Measurements from ENCODE around the gene GARIN5B. TPM values are rescaled to one million over a fixed set of nuclear protein-coding genes. Genes with fewer than 3 reads are reported as not detected.

GARIN5B gene
- total and polyA plus RNA-seq, 2 of the 13 experiments (the other 11 are each of a cell fraction or from before 2014, with no cell fraction given), result not detected

DNA sequence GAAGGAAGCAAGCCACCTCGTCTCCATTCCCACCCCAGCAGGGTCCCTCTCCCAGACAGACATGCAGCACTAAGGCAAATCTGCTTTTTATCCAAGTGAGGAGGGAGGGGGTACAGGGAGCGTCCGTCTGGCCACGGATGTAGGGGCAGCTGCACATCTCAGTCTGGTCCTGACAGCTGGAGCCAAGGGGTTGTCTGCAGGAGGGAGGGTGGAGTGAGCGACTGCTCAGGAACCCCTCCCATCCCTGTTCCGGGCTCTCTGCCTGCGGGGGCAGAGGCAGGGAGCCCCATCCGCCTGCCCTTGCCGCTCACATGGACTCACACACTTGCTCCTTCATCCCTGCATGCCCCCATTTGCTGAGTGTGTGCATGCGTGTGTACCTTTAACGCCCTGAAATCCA lies 16.1 kb upstream of the GARIN5B start:
- H3K36me3 ChIP-seq (replicated peaks in 1 of 2; ENCODE audit: control insufficient read depth in 1 of 2, insufficient read depth in 2 of 2, low read length in 2 of 2), result no peaks in the 10 kb centered on the region
- H3K9ac ChIP-seq (ENCODE audit: insufficient read depth, low read depth, low read length), result no peak overlapping the region
- no peak for TF ChIP-seq HDAC6 (IDR thresholded peaks at IDR 0.05; ENCODE audit: low read depth, low read length)
- no peak for TF ChIP-seq ZFP37 (CRISPR knock-in tag; IDR thresholded peaks at IDR 0.05; ENCODE audit: borderline replicate concordance)
- TF ChIP-seq, protein P1, sequence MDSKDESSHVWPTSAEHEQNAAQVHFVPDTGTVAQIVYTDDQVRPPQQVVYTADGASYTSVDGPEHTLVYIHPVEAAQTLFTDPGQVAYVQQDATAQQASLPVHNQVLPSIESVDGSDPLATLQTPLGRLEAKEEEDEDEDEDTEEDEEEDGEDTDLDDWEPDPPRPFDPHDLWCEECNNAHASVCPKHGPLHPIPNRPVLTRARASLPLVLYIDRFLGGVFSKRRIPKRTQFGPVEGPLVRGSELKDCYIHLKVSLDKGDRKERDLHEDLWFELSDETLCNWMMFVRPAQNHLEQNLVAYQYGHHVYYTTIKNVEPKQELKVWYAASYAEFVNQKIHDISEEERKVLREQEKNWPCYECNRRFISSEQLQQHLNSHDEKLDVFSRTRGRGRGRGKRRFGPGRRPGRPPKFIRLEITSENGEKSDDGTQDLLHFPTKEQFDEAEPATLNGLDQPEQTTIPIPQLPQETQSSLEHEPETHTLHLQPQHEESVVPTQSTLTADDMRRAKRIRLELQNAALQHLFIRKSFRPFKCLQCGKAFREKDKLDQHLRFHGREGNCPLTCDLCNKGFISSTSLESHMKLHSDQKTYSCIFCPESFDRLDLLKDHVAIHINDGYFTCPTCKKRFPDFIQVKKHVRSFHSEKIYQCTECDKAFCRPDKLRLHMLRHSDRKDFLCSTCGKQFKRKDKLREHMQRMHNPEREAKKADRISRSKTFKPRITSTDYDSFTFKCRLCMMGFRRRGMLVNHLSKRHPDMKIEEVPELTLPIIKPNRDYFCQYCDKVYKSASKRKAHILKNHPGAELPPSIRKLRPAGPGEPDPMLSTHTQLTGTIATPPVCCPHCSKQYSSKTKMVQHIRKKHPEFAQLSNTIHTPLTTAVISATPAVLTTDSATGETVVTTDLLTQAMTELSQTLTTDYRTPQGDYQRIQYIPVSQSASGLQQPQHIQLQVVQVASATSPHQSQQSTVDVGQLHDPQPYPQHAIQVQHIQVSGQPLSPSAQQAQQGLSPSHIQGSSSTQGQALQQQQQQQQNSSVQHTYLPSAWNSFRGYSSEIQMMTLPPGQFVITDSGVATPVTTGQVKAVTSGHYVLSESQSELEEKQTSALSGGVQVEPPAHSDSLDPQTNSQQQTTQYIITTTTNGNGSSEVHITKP (CRISPR knock-in tag; IDR thresholded peaks at IDR 0.05; ENCODE audit: low read depth), result no peak
- TF ChIP-seq TSC22D2 (CRISPR knock-in tag; IDR thresholded peaks at IDR 0.05; ENCODE audit: borderline replicate concordance), result no peak
- TF ChIP-seq, protein P2, sequence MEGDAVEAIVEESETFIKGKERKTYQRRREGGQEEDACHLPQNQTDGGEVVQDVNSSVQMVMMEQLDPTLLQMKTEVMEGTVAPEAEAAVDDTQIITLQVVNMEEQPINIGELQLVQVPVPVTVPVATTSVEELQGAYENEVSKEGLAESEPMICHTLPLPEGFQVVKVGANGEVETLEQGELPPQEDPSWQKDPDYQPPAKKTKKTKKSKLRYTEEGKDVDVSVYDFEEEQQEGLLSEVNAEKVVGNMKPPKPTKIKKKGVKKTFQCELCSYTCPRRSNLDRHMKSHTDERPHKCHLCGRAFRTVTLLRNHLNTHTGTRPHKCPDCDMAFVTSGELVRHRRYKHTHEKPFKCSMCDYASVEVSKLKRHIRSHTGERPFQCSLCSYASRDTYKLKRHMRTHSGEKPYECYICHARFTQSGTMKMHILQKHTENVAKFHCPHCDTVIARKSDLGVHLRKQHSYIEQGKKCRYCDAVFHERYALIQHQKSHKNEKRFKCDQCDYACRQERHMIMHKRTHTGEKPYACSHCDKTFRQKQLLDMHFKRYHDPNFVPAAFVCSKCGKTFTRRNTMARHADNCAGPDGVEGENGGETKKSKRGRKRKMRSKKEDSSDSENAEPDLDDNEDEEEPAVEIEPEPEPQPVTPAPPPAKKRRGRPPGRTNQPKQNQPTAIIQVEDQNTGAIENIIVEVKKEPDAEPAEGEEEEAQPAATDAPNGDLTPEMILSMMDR (CRISPR knock-in tag; IDR thresholded peaks at IDR 0.05), result no peak
- TF ChIP-seq, protein P3, sequence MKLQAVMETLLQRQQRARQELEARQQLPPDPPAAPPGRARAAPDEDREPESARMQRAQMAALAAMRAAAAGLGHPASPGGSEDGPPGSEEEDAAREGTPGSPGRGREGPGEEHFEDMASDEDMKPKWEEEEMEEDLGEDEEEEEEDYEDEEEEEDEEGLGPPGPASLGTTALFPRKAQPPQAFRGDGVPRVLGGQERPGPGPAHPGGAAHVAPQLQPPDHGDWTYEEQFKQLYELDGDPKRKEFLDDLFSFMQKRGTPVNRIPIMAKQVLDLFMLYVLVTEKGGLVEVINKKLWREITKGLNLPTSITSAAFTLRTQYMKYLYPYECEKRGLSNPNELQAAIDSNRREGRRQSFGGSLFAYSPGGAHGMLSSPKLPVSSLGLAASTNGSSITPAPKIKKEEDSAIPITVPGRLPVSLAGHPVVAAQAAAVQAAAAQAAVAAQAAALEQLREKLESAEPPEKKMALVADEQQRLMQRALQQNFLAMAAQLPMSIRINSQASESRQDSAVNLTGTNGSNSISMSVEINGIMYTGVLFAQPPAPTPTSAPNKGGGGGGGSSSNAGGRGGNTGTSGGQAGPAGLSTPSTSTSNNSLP (IDR thresholded peaks at IDR 0.05; ENCODE audit: low read depth, low read length), result no peak
- TF ChIP-seq ZBTB7A (CRISPR knock-in tag; IDR thresholded peaks at IDR 0.05), result no peak
- no peak for TF ChIP-seq ZNF552 (CRISPR knock-in tag; IDR thresholded peaks at IDR 0.05; ENCODE audit: borderline replicate concordance)
- no peak for TF ChIP-seq SKI (IDR thresholded peaks at IDR 0.05; ENCODE audit: partially characterized antibody)
- no peak for TF ChIP-seq TBP (CRISPR knock-in tag; IDR thresholded peaks at IDR 0.05)
- TF ChIP-seq ZNF550 (CRISPR knock-in tag; IDR thresholded peaks at IDR 0.05; ENCODE audit: borderline replicate concordance), result no peak
- TF ChIP-seq, protein P4, sequence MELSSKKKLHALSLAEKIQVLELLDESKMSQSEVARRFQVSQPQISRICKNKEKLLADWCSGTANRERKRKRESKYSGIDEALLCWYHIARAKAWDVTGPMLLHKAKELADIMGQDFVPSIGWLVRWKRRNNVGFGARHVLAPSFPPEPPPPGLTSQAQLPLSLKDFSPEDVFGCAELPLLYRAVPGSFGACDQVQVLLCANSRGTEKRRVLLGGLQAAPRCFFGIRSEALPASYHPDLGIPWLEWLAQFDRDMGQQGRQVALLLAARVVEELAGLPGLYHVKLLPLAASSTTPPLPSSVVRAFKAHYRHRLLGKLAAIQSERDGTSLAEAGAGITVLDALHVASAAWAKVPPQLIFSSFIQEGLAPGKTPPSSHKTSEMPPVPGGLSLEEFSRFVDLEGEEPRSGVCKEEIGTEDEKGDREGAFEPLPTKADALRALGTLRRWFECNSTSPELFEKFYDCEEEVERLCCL (CRISPR knock-in tag; IDR thresholded peaks at IDR 0.05; ENCODE audit: borderline replicate concordance), result no peak
- TF ChIP-seq TCF12 (IDR thresholded peaks at IDR 0.05), result no peak
- no peak for TF ChIP-seq TCF12 (CRISPR knock-in tag; IDR thresholded peaks at IDR 0.05)
- no peak for TF ChIP-seq ZNF547 (CRISPR knock-in tag; IDR thresholded peaks at IDR 0.05)
- TF ChIP-seq ZFP90 (CRISPR knock-in tag; IDR thresholded peaks at IDR 0.05; ENCODE audit: borderline replicate concordance), result no peak
- TF ChIP-seq HMG20A (CRISPR knock-in tag; IDR thresholded peaks at IDR 0.05; ENCODE audit: borderline replicate concordance), result no peak
- H3K27me3 ChIP-seq (ENCODE audit: control insufficient read depth in 1 of 2, insufficient read depth in 2 of 2, low read length in 2 of 2), result 0 out of 5 replicates have a peak, but pooled peaks cover 0 to 7% of the 10 kb centered on the region in 2 experiments
- WGBS (ENCODE audit: low lambda C conversion rate), result 44% methylated on average over 10 of the region's 11 CpGs
- H3K79me2 ChIP-seq (ENCODE audit: insufficient read depth, low read length), result no peaks in the 10 kb centered on the region
- BruUV-seq (replicated peaks), result no TSS peak
- intact Hi-C loops (cut with micrococcal nuclease; ENCODE audit: unreplicated experiment) (no loop called here), in situ Hi-C loops (cut with HindIII; ENCODE audit: extremely low pct_ligation_motif_present, low pct_unique_long_range_greater_than_20kb) (no loop called here)
- H2AFZ ChIP-seq (ENCODE audit: low read length), result no peak overlapping the region
- H3K9me3 ChIP-seq (ENCODE audit: low read length), result no peaks in the 10 kb centered on the region
- no peak overlapping the region for H3K4me3 ChIP-seq (replicated peaks in 1 of 3; ENCODE audit: insufficient read depth in 1 of 3, low read depth in 2 of 3, low read length in 3 of 3)
- ATAC-seq, result no peak
- CTCF ChIA-PET (ENCODE audit: low intra/inter-chr PET ratio, low total read pairs), result no interaction called here
- H3K27ac ChIP-seq (ENCODE audit: extremely low read length, insufficient read depth, low read length), result no peak overlapping the region
- FAIRE-seq, result no peak
- DNase-seq (ENCODE audit: low spot score), result no peak
- peaks cover 50% of the 10 kb centered on the region for H3K4me1 ChIP-seq (ENCODE audit: insufficient read depth, low read length)
- no peaks in the 10 kb centered on the region for H4K20me1 ChIP-seq (ENCODE audit: insufficient read depth, low read length)
- no peak overlapping the region for H3K4me2 ChIP-seq (ENCODE audit: low read depth, low read length)
- POLR2A ChIA-PET, result no interaction called here
